ENCODE results near the gene NFATC2IP.
"Not testable (repeated sequence)": the region's sequence is repeated elsewhere in the genome, so short reads cannot be mapped to it uniquely, and the experiment has no call there.

The NFATC2IP gene

DNA sequence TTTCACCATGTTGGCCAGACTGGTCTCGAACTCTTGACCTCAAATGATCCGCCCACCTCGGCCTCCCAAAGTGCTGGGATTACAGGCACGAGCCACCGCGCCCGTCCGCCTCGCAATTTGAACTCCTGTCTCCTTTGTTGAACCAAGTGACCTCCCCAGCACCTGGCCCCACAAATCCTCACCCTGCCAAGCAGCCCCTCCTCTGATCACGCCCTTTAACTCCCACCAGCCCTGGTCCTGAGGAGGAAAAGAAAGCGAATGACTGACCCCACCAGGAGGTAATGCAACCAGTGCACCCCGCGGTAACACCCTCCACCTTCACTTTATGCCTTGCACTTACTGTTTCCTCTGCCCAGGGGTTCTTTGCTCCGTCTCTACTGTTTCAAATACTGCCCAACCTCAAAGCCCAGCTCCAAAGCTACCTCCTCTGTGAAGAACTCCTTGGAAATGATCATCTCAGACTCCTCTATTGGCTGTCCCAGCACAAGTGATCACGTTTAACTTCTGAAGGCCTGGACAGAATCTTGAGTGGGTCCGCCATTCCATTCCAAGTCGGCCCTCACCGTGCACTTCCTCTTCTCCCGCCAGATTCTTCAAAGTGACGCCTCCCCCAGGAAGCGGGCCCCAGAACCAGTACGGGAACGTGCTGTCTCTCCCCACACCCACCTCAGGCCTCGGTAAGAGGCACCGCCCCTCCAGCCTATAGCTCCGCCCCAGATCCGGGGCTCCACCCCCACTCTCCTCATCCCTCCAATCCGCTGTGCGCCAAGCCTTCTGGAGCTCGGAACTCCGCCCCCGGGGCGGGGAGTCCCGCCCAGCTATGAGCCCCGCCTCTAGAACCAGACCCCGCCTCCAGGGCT, 14.6 kb upstream of the NFATC2IP start:
- peak overlapping the region; percentile 82 for H3K27ac Mint-ChIP-seq
- no peaks in the 10 kb centered on the region for H3K27me3 Mint-ChIP-seq
- H3K36me3 Mint-ChIP-seq: peaks cover 2% of the 10 kb centered on the region
- H3K4me1 Mint-ChIP-seq (ENCODE audit: low read depth): peaks cover 15% of the 10 kb centered on the region
- peak overlapping the region; percentile 86 for H3K4me3 Mint-ChIP-seq
- H3K9me3 Mint-ChIP-seq (ENCODE audit: low read depth): no peaks in the 10 kb centered on the region

DNA sequence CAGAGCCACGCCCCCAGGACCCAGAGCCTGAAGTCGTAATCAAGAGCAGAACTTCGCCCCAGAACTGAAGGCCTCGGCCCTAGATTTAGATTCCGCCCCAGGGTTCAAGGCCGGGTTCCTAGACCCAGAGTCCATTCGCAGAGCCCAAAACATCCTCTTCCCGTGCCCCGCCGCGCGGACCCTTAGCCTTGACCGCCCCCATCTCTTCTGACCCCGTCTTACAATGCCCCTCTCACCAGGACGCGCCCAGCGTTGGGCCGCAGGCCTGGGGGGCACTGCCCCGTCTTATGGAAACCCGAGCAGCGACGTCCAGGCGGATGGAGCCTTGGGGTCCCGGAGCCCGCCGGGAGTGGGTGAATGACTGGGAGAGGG, 14.0 kb upstream of the NFATC2IP start:
- Mint-ChIP-seq H3K4me3 (peak overlapping the region; percentile 86), H3K27me3 (no peaks in the 10 kb centered on the region), H3K27ac (no peak overlapping the region), H3K36me3 (peaks cover 2% of the 10 kb centered on the region), H3K4me1 (ENCODE audit: low read depth) (peaks cover 13% of the 10 kb centered on the region), H3K9me3 (ENCODE audit: low read depth) (no peaks in the 10 kb centered on the region)

DNA sequence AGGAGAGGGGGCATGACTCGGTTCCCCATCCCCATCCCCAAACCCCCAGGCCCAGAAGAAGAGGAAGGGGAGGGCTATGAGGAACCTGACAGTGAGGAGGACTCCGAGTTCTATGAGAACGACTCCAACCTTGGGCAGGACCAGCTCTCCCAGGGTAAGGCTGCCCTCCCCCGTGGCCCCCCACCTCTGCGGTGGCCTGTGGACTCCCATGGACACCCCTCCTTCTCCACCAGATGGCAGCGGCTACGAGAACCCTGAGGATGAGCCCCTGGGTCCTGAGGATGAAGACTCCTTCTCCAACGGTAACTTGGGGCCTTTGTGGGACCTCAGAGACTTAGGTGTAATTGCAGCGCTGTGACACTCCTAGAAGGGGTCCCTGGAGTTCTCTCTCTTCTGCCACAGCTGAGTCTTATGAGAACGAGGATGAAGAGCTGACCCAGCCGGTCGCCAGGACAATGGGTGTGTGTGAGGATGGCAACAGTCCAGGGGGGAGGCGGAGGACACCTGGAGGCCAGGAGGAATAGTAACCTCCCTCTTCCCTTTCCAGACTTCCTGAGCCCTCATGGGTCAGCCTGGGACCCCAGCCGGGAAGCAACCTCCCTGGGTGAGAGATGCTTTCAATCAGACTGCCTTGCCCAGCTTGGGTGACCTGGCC, 13.4 kb upstream of the NFATC2IP start:
- H3K36me3 Mint-ChIP-seq: peaks cover 2% of the 10 kb centered on the region

DNA sequence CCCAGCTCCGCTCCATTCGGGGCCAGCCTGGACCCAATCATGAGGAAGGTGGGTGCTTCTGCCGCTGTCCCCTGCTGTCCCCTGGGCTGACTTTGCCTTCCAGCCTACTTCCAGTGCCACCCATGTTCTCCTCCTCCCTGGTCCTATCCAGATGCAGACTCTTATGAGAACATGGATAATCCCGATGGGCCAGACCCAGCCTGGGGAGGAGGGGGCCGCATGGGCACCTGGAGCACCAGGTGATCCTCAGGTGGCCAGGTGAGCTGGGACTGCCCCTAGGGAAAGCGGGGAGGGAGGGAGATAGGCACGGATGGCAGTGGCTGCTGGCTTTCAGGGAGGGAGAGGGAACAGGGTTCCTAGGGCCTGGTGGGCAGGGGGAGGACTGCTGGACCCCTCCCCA, 12.0 kb upstream of the NFATC2IP start:
- H3K27ac Mint-ChIP-seq: no peak overlapping the region
- H3K4me1 Mint-ChIP-seq (ENCODE audit: low read depth): peaks cover 13% of the 10 kb centered on the region
- peaks cover 2% of the 10 kb centered on the region for H3K36me3 Mint-ChIP-seq
- no peak overlapping the region for H3K4me3 Mint-ChIP-seq
- no peaks in the 10 kb centered on the region for H3K9me3 Mint-ChIP-seq (ENCODE audit: low read depth)
- no peaks in the 10 kb centered on the region for H3K27me3 Mint-ChIP-seq

More for the DNA sequence above, 13.4 kb upstream of the NFATC2IP start:
- no peak overlapping the region for H3K4me3 Mint-ChIP-seq
- no peaks in the 10 kb centered on the region for H3K27me3 Mint-ChIP-seq
- H3K27ac Mint-ChIP-seq: no peak overlapping the region
- no peaks in the 10 kb centered on the region for H3K9me3 Mint-ChIP-seq (ENCODE audit: low read depth)
- H3K4me1 Mint-ChIP-seq (ENCODE audit: low read depth): peaks cover 13% of the 10 kb centered on the region

DNA sequence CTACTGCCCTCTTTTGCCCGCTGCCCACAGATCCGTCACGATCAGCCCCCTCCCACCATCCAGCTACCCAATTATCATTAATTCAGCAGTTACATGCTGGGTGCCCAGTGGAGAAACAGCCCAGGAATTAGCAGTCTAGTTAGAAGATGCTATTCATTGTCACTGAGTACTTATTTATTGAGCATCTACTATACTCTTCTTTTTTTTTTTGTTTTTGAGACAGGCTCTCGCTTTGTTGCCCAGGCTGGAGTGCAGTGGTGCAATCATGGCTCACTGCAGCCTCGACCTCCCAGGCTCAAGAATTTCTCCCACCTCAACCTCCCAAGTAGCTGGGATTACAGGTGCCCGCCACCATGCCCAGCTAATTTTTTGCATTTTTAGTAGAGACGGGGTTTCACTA, 10.9 kb upstream of the NFATC2IP start:
- H3K4me1 Mint-ChIP-seq (ENCODE audit: low read depth): peaks cover 13% of the 10 kb centered on the region
- H3K27ac Mint-ChIP-seq; H3K9me3 Mint-ChIP-seq (ENCODE audit: low read depth); H3K4me3 Mint-ChIP-seq; H3K27me3 Mint-ChIP-seq; H3K36me3 Mint-ChIP-seq: not testable (repeated sequence)

DNA sequence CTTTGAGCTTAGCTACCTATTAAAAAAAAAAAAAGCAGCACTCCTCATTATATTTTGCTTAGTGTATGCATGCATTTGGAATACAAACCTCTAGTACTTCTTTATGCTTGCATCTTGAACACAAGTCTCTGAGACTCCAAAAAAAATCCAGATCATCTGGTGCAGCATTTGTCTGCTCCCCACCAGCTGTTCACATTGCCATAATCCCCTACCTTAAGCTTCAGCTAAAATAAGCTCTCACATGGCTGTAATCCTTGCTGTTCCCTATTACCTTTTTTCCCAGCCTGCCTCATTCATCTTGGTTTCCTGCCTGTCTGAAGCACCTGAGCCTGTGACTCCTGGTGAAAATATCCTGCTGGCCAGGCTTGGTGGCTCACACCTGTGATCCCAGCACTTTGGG, 7.5 kb upstream of the NFATC2IP start:
- Mint-ChIP-seq H3K36me3 (no peaks in the 10 kb centered on the region), H3K27ac (no peak overlapping the region), H3K9me3 (ENCODE audit: low read depth) (no peaks in the 10 kb centered on the region), H3K4me1 (ENCODE audit: low read depth) (peaks cover 8% of the 10 kb centered on the region), H3K4me3 (no peak overlapping the region), H3K27me3 (no peaks in the 10 kb centered on the region)

DNA sequence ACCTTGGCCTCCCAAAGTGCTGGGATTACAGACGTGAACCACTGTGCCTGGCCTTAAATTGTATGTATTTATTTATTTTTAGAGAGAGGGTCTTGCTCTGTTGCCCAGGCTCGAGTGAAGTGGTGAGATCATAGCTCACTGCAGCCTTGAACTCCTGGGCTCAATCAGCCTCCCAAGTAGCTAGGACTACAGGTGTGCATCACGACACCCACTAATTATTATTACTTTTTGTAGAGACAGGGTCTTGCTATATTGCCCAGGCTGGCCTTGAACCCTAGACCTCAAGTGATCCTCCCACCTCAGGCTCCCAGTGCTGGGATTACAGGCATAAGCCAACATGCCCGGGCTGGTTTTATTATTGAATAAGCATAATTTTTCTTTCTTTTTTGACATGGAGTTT, 4.1 kb upstream of the NFATC2IP start:
- Mint-ChIP-seq H3K4me3 (no peak overlapping the region), H3K27ac (no peak overlapping the region), H3K36me3 (no peaks in the 10 kb centered on the region), H3K9me3 (ENCODE audit: low read depth) (no peaks in the 10 kb centered on the region), H3K27me3 (no peaks in the 10 kb centered on the region), H3K4me1 (ENCODE audit: low read depth) (peaks cover 17% of the 10 kb centered on the region)

DNA sequence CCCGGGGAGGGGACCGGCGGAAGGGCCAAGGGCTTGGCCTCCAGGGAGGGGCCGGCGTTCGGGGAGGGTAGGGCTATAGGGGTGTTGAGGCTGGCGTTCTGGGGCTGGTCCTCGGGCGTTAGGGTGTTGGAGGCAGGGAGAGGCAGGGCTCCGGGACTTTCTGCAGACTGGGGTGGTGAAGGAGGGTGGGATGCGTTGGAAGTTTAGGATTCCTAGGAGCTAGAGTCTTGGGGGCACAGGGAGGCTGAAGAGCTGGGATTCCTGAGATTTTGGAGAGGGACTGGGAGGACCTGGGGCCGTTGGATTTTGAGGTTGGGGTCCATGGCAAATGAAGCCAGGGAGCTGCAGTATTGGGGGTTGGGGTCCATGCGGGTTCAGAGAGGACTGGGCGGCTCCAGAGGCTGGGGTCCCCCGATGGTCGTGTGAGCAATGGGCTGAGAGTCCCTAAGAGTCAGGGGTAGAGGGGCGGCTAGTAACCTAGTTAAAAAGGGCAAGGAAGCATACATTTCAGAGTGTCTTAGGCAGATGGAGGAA, 740 bp downstream of the NFATC2IP start:
- peak overlapping the region; percentile 83 for H3K27ac Mint-ChIP-seq
- H3K36me3 Mint-ChIP-seq: peaks cover 2% of the 10 kb centered on the region

DNA sequence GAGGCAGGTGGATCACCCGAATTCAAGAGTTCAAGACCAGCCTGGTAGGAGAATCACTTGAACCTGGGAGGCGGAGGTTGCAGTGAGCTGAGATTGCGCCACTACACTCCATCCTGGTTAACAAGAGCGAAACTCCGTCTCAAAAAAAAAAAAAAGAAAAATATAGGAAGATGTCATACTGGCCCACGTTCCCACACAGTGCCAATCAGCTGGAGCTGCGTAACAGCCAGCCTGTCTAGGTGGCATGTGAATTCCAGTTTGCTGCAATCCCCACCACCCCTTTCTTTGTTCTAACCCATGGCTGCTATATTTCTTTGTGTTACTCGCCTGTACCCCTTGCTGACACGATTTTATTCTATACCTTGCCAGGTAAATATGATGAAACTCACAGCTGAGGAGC, 7.5 kb downstream of the NFATC2IP start:
- H3K4me1 Mint-ChIP-seq (ENCODE audit: low read depth): peaks cover 7% of the 10 kb centered on the region
- H3K4me3 Mint-ChIP-seq: no peak overlapping the region
- no peak overlapping the region for H3K27ac Mint-ChIP-seq
- peaks cover 3% of the 10 kb centered on the region for H3K36me3 Mint-ChIP-seq
- H3K9me3 Mint-ChIP-seq (ENCODE audit: low read depth): no peaks in the 10 kb centered on the region
- H3K27me3 Mint-ChIP-seq: no peaks in the 10 kb centered on the region

More for the DNA sequence above, 740 bp downstream of the NFATC2IP start:
- peak overlapping the region; percentile 95 for H3K4me3 Mint-ChIP-seq
- peaks cover 28% of the 10 kb centered on the region for H3K4me1 Mint-ChIP-seq (ENCODE audit: low read depth)
- H3K27me3 Mint-ChIP-seq: no peaks in the 10 kb centered on the region
- no peaks in the 10 kb centered on the region for H3K9me3 Mint-ChIP-seq (ENCODE audit: low read depth)

DNA sequence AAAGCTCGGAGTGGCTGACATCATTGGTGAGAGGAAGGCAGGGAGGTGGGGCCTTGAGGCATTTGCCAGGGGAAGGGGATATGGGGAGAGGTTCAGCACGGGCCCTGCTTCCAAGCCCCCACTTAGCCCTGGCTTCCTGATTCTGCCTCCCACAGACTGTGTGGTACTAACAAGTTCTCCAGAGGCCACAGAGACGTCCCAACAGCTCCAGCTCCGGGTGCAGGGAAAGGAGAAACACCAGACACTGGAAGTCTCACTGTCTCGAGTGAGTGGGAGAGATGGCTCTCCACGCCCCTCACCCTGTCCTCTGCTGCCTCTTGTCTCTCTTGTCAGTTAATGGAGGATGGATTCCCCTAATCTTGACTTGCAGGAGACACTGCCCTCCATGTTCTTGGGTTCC, 8.1 kb downstream of the NFATC2IP start:
- no peaks in the 10 kb centered on the region for H3K9me3 Mint-ChIP-seq (ENCODE audit: low read depth)
- H3K27me3 Mint-ChIP-seq: no peaks in the 10 kb centered on the region
- H3K4me1 Mint-ChIP-seq (ENCODE audit: low read depth): peaks cover 4% of the 10 kb centered on the region
- no peak overlapping the region for H3K27ac Mint-ChIP-seq
- H3K36me3 Mint-ChIP-seq: peaks cover 3% of the 10 kb centered on the region
- H3K4me3 Mint-ChIP-seq: no peak overlapping the region

DNA sequence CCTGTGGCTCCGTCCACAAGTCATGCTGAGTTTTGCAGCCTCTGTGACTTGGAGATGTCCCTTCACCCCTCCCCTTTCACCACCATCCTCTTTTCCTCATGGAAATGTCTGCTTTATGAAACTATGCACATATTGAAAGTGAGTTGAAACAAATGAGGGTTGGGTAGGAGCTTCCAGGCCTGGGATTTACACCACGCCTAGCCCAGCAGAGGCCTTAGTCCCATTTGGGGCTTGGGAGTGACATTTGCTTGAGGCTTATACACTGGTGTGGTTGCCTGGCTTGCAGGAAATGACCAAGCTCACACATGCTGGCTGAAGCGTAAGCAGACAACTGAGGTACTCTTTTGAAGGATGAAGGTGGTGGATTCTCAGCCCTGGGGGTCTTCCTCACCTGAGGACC, 13.3 kb downstream of the NFATC2IP start:
- Mint-ChIP-seq H3K4me1 (ENCODE audit: low read depth) (no peaks in the 10 kb centered on the region), H3K4me3 (no peak overlapping the region), H3K9me3 (ENCODE audit: low read depth) (no peaks in the 10 kb centered on the region), H3K27me3 (no peaks in the 10 kb centered on the region), H3K36me3 (no peaks in the 10 kb centered on the region), H3K27ac (no peak overlapping the region)

DNA sequence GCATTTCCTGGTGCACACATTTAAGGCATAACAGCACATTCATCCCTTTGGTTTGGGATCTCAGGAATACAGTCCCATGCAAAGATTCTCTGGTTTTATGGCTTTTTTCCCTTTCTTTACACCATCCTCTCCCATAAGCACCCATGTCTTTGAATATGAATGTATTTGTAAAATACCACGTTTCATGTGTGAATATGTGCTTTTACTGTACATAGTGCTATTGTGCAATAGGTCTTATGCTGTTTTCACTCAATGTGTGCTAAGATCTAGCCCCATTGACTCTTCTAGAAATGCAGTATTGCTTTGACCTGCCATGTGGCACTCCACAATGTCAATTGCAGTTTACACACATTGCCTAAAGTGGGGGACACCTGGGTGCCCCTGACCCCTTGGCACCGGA, 13.8 kb downstream of the NFATC2IP start:
- H3K4me1 Mint-ChIP-seq (ENCODE audit: low read depth): no peaks in the 10 kb centered on the region
- no peaks in the 10 kb centered on the region for H3K9me3 Mint-ChIP-seq (ENCODE audit: low read depth)
- no peak overlapping the region for H3K27ac Mint-ChIP-seq
- no peaks in the 10 kb centered on the region for H3K27me3 Mint-ChIP-seq
- no peak overlapping the region for H3K4me3 Mint-ChIP-seq
- no peaks in the 10 kb centered on the region for H3K36me3 Mint-ChIP-seq

DNA sequence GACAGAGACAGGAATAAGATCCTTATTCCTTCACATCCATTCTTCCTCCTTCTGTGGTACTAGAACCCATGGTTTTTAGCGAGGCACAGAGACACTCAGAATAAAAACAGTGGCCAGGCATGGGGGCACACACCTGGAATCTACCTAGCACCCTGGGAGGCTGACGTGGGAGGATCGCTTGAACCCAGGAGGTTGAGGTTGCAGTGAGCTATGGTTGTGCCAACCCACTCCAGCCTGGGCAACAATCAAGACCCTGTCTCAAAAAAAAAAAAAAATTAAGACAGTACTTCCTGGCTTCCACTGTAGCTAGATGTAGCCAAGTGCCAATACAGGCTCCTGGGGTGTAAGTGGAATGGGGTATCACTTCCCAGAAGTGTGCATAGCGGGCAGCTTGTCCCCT, 16.4 kb downstream of the NFATC2IP start:
- Mint-ChIP-seq H3K36me3 (no peaks in the 10 kb centered on the region), H3K4me3 (no peak overlapping the region), H3K27me3 (no peaks in the 10 kb centered on the region), H3K9me3 (ENCODE audit: low read depth) (no peaks in the 10 kb centered on the region), H3K27ac (no peak overlapping the region), H3K4me1 (ENCODE audit: low read depth) (no peaks in the 10 kb centered on the region)

DNA sequence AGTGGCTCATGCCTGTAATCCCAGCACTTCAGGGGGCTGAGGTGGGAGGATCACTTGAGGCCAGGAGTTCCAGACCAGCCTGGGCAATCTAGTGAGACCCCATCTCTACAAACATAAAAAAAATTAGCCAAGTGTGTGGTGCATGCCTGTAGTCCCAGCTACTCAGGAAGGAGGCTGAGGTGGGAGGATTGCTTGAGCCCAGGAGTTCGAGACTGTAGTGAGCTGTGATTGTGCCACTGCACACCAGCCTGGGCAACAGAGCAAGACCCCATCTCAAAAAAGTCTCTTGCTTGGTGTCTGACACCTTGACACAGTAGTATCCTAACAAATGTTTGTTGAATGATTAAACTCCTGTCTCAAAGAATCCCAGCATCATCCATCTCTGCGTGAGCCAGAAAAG, 19.0 kb downstream of the NFATC2IP start:
- H3K4me3 Mint-ChIP-seq; H3K9me3 Mint-ChIP-seq (ENCODE audit: low read depth); H3K4me1 Mint-ChIP-seq (ENCODE audit: low read depth); H3K27me3 Mint-ChIP-seq; H3K36me3 Mint-ChIP-seq; H3K27ac Mint-ChIP-seq: not testable (repeated sequence)

DNA sequence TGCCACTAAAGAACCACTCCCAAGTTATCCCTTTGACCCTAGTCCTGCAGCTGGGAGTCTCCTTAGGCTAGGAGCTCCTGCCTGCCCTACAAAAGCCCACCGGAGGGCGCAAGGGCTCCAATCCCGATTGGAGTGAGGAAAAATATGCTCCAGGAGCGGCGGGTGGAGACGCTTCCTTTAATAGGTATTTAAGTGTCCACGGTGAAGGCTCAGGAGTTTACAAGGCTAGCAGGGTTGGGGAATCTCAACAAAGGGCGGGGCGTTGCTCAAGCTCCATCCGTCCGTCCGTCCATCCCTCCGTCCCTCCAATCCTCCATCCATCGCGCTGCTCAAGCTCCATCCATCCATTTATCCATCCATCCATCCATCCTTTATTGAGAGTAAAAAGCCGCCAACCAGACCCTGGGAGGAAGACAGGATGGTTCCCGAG, 23.3 kb downstream of the NFATC2IP start:
- H3K36me3 Mint-ChIP-seq: peaks cover 5% of the 10 kb centered on the region
- no peaks in the 10 kb centered on the region for H3K27me3 Mint-ChIP-seq
- peaks cover 31% of the 10 kb centered on the region for H3K4me1 Mint-ChIP-seq (ENCODE audit: low read depth)
- H3K27ac Mint-ChIP-seq: peak overlapping the region; percentile 96
- H3K4me3 Mint-ChIP-seq: peak overlapping the region; percentile 94
- no peaks in the 10 kb centered on the region for H3K9me3 Mint-ChIP-seq (ENCODE audit: low read depth)
